Smooth muscle cell of the brain vasculature (primary cell): ENCODE measurements around the gene ZNF428.
"Not testable (repeated sequence)": the region's sequence is repeated elsewhere in the genome, so short reads cannot be mapped to it uniquely, and the experiment has no call there.

Experiments
- DNase-seq: peaks from one replicate; pipeline ENCODE4 v3.0.0-alpha.2; 2012; ENCODE audit warnings: low read depth, low spot score

The ZNF428 gene

GRCh38 chr19:43616954-43617353 is 2.5 kb downstream of the ZNF428 start:
- no peak for DNase-seq

- DNase-seq, result no peak
Measured at GRCh38 chr19:43616306-43616705, 3.1 kb downstream of the ZNF428 start.

- DNase-seq, result no peak
Measured at GRCh38 chr19:43612374-43612773, 7.1 kb downstream of the ZNF428 start.

- no peak for DNase-seq
Measured at GRCh38 chr19:43611788-43612187, 7.6 kb downstream of the ZNF428 start, which contains the start of gene SRRM5. Gene SRRM5 (plus strand): TSS chr19:43612088. CDS start chr19:43612122, 34 bp downstream.

- peak; percentile 83 for DNase-seq
Measured at GRCh38 chr19:43610493-43610892, 8.9 kb downstream of the ZNF428 start.

GRCh38 chr19:43609872-43610271 is 9.6 kb downstream of the ZNF428 start:
- no peak for DNase-seq

- no peak for DNase-seq
Measured at GRCh38 chr19:43607238-43608205, 11.9 kb downstream of the ZNF428 start.

- no peak for DNase-seq
Measured at GRCh38 chr19:43606569-43607229, 12.7 kb downstream of the ZNF428 start.

GRCh38 chr19:43605875-43606568 is 13.4 kb downstream of the ZNF428 start:
- DNase-seq, result no peak

- DNase-seq, result not testable (repeated sequence)
Measured at GRCh38 chr19:43600326-43600725, 19.1 kb downstream of the ZNF428 start.

- DNase-seq, result no peak
Measured at GRCh38 chr19:43599635-43600295, 19.7 kb downstream of the ZNF428 start.

GRCh38 chr19:43598445-43599240 is 20.8 kb downstream of the ZNF428 start:
- DNase-seq, result no peak

- DNase-seq, result no peak
Measured at GRCh38 chr19:43597876-43598275, 21.6 kb downstream of the ZNF428 start.

- no peak for DNase-seq
Measured at GRCh38 chr19:43596842-43597461, 22.5 kb downstream of the ZNF428 start.

- DNase-seq, result peak; percentile 100
Measured at GRCh38 chr19:43595999-43596841, 23.2 kb downstream of the ZNF428 start, which contains the start of the genes IRGQ and ZNF576. Gene IRGQ (minus strand): TSS chr19:43596134. CDS start chr19:43595338, 796 bp downstream. Gene ZNF576 (plus strand): TSS chr19:43596595. CDS start chr19:43597109, 514 bp downstream.

GRCh38 chr19:43595605-43595998 is 23.8 kb downstream of the ZNF428 start:
- DNase-seq, result no peak

GRCh38 chr19:43594710-43595604 is 24.5 kb downstream of the ZNF428 start:
- DNase-seq, result no peak

- no peak for DNase-seq
Measured at GRCh38 chr19:43594081-43594697, 25.2 kb downstream of the ZNF428 start.
